Small intestine (tissue), 16 donors: ENCODE results near the gene F8A2. TPM values are rescaled to one million over a fixed set of nuclear protein-coding genes. Genes with fewer than 3 reads are reported as not detected.
"Not testable (repeated sequence)": the region's sequence is repeated elsewhere in the genome, so short reads cannot be mapped to it uniquely, and the experiment has no call there.

Source experiments
- DNase-seq, 2 donors: peaks; one replicate each; pipeline versions ENCODE4 v3.0.0 to v3.0.0-alpha.2; 2013
- FAIRE-seq: peaks from 2 replicates; lab custom pipeline; 2012; peaks lifted over from hg19 to GRCh38; lab: Jason Lieb, UNC
- H3K27ac ChIP-seq, 3 donors: one replicate each; pipeline ENCODE4 v1.5.1; 2013; ENCODE audit warnings: low read length in 2 of 3, mild to moderate bottlenecking in 2 of 3, control low read depth in 1 of 3, inconsistent platforms in 1 of 3, low read depth in 1 of 3, moderate library complexity in 1 of 3
- H3K27me3 ChIP-seq, 3 donors: one replicate each; pipeline ENCODE4 v1.6.1; 2013; ENCODE audit warnings: low read length in 3 of 3, inconsistent platforms in 1 of 3; ENCODE audit not compliant: control insufficient read depth in 3 of 3, insufficient read depth in 3 of 3
- H3K36me3 ChIP-seq, 3 donors: one replicate each; pipeline ENCODE4 v1.6.1; 2013; ENCODE audit warnings: low read length in 3 of 3, inconsistent platforms in 1 of 3, low read depth in 1 of 3, mild to moderate bottlenecking in 1 of 3, moderate library complexity in 1 of 3; ENCODE audit not compliant: control insufficient read depth in 3 of 3, insufficient read depth in 2 of 3
- H3K4me1 ChIP-seq, 3 donors: one replicate each; pipeline ENCODE4 v1.6.1; 2013; ENCODE audit warnings: low read length in 2 of 3, inconsistent platforms in 1 of 3, low read depth in 1 of 3, mild to moderate bottlenecking in 1 of 3, moderate library complexity in 1 of 3; ENCODE audit not compliant: control insufficient read depth in 3 of 3, insufficient read depth in 2 of 3
- H3K4me3 ChIP-seq, 3 donors: one replicate each; pipeline ENCODE4 v1.5.1; 2013; ENCODE audit warnings: low read length in 3 of 3, control low read depth in 1 of 3, inconsistent platforms in 1 of 3, low read depth in 1 of 3, mild to moderate bottlenecking in 1 of 3, moderate library complexity in 1 of 3
- H3K9me3 ChIP-seq, 2 donors: one replicate each; pipeline ENCODE4 v1.6.1; 2013; ENCODE audit warnings: low read depth in 1 of 2, low read length in 1 of 2; ENCODE audit not compliant: control insufficient read depth in 2 of 2, insufficient read depth in 1 of 2
- WGBS, 3 donors: extraction: QIAGEN DNeasy Blood & Tissue Kit; methylation state at CpG; one replicate each; pipeline ENCODE4 v1.1.7; 2013; 5-methylcytosine and 5-hydroxymethylcytosine counted together
- long read RNA-seq, 10 donors: transcript quantifications; one replicate each; lab custom pipeline, GENCODE V29; 2026
- polyA plus RNA-seq, 4 donors: library from polyadenylated mRNA; stranded (reverse) in 3 of 4; unstranded in 1 of 4; fragments of 200-250 nt in 3 of 4; fragments of 120-200 nt in 1 of 4; gene quantifications; one replicate each; pipeline versions ENCODE4 v1.2.1 to v1.2.3, GENCODE V29; 2013
- donor health status: healthy with polysubstance abuse.
- donor health status: control.
- donor health status: control.
- donor health status: Bipolar disorder and iron deficiency.
- donor health status: healthy.

F8A2 gene
- not detected for polyA plus RNA-seq
- long read RNA-seq, donor 1: 0 reads
- long read RNA-seq, donor 2: 0 reads
- long read RNA-seq, donor 3, partial matches to known transcripts: 0 of 4 reads
- long read RNA-seq, donor 3, other reads (novel, unspliced or antisense): 0 of 4 reads
- long read RNA-seq, donor 4: 0 reads
- long read RNA-seq, donor 5, partial matches to known transcripts: 0 of 1 reads
- long read RNA-seq, donor 5, other reads (novel, unspliced or antisense): 0 of 1 reads
- long read RNA-seq, donor 6, partial matches to known transcripts: 0 of 3 reads
- long read RNA-seq, donor 6, other reads (novel, unspliced or antisense): 0 of 3 reads
- long read RNA-seq, donor 7, transcript F8A2-201 (1 exons, 1,116 nt): major isoform, 12 of 12 reads
- long read RNA-seq, donor 7, partial matches to known transcripts: 0 of 12 reads
- long read RNA-seq, donor 7, other reads (novel, unspliced or antisense): 0 of 12 reads
- long read RNA-seq, donor 8, partial matches to known transcripts: 0 of 2 reads
- long read RNA-seq, donor 8, other reads (novel, unspliced or antisense): 0 of 2 reads
- long read RNA-seq, donor 9, partial matches to known transcripts: 0 of 1 reads
- long read RNA-seq, donor 9, other reads (novel, unspliced or antisense): 0 of 1 reads
- long read RNA-seq, donor 10, transcript F8A2-201 (1 exons, 1,116 nt): major isoform, 5 of 5 reads
- long read RNA-seq, donor 10, partial matches to known transcripts: 0 of 5 reads
- long read RNA-seq, donor 10, other reads (novel, unspliced or antisense): 0 of 5 reads

DNA sequence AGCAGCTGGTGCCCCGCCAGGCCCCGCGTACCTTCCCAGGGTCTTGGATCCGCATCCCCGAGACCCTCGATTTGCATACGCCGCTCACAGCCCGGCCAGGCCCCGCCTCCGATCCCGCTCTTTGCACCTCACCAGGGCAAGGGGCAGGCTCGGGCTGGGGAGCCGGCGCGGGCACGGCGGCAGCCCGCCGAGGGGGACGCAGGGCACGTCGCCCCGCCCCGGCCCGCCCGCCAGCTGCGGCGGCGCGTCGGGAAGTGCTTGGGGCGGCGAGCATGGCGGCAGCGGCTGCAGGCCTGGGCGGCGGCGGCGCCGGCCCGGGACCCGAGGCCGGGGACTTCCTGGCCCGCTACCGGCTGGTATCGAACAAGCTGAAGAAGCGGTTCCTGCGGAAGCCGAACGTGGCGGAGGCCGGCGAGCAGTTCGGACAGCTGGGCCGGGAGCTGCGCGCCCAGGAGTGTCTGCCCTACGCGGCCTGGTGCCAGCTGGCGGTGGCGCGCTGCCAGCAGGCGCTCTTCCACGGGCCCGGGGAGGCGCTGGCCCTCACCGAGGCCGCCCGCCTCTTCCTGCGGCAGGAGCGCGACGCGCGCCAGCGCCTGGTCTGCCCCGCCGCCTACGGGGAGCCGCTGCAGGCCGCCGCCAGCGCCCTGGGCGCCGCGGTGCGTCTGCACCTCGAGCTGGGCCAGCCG, at the start of gene F8A2:
F8A2 (plus strand) TSS at position 253 of the 686 bp plus-strand sequence; CDS start at position 273, 20 bp downstream.
- not testable (repeated sequence) for DNase-seq, H3K36me3 ChIP-seq, H3K4me1 ChIP-seq, H3K27ac ChIP-seq, H3K4me3 ChIP-seq, FAIRE-seq, H3K9me3 ChIP-seq, H3K27me3 ChIP-seq
- no CpG with 5 or more reads among the region's 90 CpGs for WGBS, 3 donors

DNA sequence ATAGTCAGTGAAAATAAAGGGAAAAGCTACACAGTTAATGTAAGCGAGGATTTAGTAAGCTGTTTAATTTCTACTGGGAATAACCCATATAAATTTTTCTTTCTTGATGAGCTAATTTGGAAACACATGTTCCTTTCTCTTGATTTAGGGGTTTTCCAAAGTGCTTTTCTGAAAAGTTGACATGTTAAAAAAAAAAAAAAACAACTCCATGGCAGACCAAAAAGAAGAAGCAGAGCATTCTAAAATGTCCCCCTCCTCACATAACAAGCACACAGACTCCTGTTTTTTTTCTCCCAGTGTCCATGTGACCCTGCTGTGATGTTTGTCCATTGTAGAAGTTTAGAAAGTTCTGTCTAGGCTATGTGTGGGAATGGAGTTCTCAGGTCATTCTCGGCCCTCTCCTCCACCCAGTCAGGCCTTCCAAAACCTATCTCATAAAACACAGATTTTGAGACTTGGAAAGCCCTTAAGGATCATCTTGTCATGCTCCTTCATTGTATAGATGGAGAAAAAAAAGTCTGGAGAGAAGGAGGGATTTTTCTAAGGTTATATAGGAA, 48.3 kb upstream of the F8A2 start:
- FAIRE-seq: no peak
- 42 to 80% (median 52%) methylated on average over 2 of the region's 2 CpGs for WGBS, 3 donors
- H3K9me3 ChIP-seq: no peaks in the 10 kb centered on the region

DNA sequence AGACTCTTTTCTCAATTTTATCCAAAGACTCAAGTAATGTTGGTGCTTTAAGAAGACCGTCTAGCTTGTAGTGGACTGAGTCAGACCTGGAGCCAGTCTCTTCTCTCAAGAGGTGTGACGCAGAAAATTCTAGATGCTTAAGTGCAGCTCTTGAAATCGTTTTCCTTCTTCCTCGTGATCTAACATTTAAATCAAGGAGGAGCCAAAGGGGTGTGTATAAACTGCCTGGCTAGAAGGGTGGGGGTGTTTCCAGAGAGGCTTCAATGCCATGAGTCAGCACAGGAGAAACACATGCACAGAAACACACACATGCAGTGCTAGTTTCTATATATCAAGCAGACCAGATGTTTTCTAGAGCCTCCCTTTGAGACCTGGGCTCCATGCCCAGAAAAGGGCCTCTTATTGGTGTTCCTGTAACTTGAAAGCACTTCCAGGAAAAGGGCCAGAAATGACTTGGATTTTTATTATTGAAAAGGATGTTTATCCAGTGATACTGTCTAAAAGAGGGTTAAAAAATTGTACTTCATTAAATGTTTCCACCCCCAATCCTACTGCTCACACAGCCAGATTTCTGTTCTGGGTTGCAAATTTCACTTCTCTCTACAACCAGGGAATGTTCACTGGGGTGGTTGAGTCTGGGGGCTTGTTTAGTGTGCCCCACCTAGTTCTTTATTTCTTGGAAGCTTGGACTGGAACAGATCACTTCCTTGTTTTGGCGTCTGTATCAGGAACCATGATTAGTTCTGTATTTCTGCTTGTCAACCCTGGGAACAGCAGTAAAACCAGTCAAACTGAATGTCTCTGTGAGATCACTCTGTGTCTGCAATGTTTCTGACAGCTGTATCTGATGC, 47.2 kb upstream of the F8A2 start, which contains the start of gene CLIC2:
CLIC2 (minus strand) TSS at position 129 of the 851 bp plus-strand sequence. CDS start 187 bp downstream, outside the sequence.
- no peaks in the 10 kb centered on the region for H3K27me3 ChIP-seq
- H3K36me3 ChIP-seq: no peaks in the 10 kb centered on the region
- H3K27ac ChIP-seq: peak within 1 kb of the TSS in 1 of 3 donors; percentile 72
- no peak within 1 kb of the TSS for H3K4me3 ChIP-seq
- H3K4me1 ChIP-seq: no peaks in the 10 kb centered on the region
- H3K9me3 ChIP-seq: no peaks in the 10 kb centered on the region
- no peak for FAIRE-seq
- peak; percentile 1 to 4 for DNase-seq
- 33 to 37% (median 36%) methylated on average over 5 of the region's 5 CpGs for WGBS, 3 donors

More for the DNA sequence above, 48.3 kb upstream of the F8A2 start:
- no peaks in the 10 kb centered on the region for H3K36me3 ChIP-seq
- peak overlapping the region in 1 of 3 donors; percentile 72 for H3K27ac ChIP-seq
- DNase-seq: no peak
- no peaks in the 10 kb centered on the region for H3K27me3 ChIP-seq
- no peaks in the 10 kb centered on the region for H3K4me1 ChIP-seq
- no peak overlapping the region for H3K4me3 ChIP-seq

DNA sequence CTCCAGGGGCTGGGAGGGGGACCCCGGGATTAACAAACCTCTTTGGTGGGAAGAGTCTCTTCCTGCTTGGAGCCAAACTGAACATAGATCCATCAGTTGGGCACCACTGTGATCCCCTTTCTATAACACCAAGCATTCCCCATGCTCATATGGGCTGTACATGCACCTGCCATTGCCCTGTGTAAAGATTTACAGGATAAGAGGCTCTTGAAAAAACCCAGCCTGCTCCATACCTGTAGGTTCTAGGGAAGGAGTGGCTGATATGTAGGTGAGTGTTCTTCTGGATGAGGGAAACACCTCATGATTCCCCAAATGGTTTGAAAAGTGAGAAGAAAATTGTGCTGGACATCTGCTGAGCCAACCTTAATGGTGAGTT, 46.6 kb upstream of the F8A2 start:
- H3K4me3 ChIP-seq, DNase-seq, FAIRE-seq, H3K27me3 ChIP-seq, H3K36me3 ChIP-seq, H3K9me3 ChIP-seq, H3K4me1 ChIP-seq: not testable (repeated sequence)
- peak overlapping the region in 1 of 3 donors; percentile 20 for H3K27ac ChIP-seq
- 25 to 60% (median 45%) methylated on average over 1 of the region's 1 CpG for WGBS, 3 donors

DNA sequence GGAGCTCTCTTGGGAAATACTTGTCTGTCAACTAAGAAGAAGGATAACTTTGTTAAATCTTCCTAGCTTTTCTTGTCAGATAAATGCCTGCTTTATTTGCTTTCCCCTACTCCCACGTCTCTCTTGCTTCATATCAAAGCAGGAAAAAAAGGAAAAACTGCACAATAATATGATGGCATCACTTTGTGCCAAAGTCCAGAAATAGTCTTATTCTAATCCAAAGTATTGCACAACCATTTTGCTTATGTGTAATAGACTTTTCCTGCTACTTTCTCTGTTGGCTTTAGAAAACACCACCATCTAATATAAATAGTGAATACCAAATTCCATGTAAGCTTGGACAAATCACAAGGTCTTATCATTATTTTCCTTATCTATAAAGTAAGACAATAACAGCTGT, 36.2 kb upstream of the F8A2 start:
- not testable (repeated sequence) for H3K4me3 ChIP-seq, DNase-seq, H3K36me3 ChIP-seq, H3K27me3 ChIP-seq, H3K27ac ChIP-seq, H3K9me3 ChIP-seq, FAIRE-seq, H3K4me1 ChIP-seq
- WGBS, 3 donors: no CpG with 5 or more reads among the region's 1 CpG

DNA sequence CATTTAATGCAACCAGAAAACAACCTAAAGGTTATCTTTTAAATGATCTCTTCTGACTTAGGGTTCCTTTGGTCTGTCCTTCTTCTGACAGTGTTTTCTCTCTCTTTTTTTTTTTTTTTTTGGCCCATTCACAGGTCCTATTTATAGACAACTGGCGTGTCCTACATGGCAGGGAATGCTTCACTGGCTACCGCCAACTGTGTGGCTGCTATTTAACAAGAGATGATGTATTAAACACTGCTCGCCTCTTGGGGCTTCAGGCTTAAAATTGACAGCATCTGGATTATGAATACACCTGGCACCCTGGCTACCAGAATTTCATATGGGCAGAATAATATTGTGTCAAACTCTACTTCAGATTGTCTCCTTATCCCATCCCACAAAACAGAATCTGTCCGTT, 32.4 kb upstream of the F8A2 start:
- DNase-seq, H3K36me3 ChIP-seq, H3K9me3 ChIP-seq, H3K4me1 ChIP-seq, FAIRE-seq, H3K27me3 ChIP-seq, H3K27ac ChIP-seq, H3K4me3 ChIP-seq: not testable (repeated sequence)
- WGBS, 3 donors: no CpG with 5 or more reads among the region's 4 CpGs

DNA sequence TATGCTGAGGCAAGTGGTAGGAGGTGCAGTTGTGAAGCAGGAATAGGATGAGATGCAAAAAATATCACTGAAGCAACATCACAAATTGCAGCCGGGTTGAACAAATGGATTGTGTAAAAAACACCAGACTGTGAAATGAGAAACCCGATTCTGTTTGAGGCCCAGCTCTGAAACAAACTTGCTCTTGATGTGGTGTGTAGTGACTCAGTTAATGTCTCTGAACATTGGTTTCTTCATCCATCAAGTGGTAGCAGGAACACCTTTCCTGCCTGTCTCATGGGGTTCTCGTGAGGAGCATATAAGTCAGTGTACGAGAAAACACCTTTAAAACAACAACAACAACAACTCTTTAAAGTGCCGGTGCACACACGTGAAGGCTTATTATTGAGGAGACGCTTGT, 18.2 kb upstream of the F8A2 start:
- H3K4me3 ChIP-seq, H3K36me3 ChIP-seq, H3K27ac ChIP-seq, H3K4me1 ChIP-seq, DNase-seq, H3K9me3 ChIP-seq, FAIRE-seq, H3K27me3 ChIP-seq: not testable (repeated sequence)
- WGBS, 3 donors: no CpG with 5 or more reads among the region's 7 CpGs
